Measurements from ENCODE around the gene DLGAP1.
"Not testable (repeated sequence)": the region's sequence is repeated elsewhere in the genome, so short reads cannot be mapped to it uniquely, and the experiment has no call there.

DLGAP1 gene

GRCh38 chr18:3603421-3604234, 851.5 kb downstream of the DLGAP1 start:
- H3K4me3 ChIP-seq (ENCODE audit: low read depth, low read length) = peak overlapping the region; percentile 46
- peak; percentile 95 for DNase-seq (ENCODE audit: low read depth)

GRCh38 chr18:3601106-3601755, 853.9 kb downstream of the DLGAP1 start:
- not testable (repeated sequence) for H3K4me3 ChIP-seq (ENCODE audit: low read depth, low read length); DNase-seq (ENCODE audit: low read depth)

- DNase-seq (ENCODE audit: low read depth) = no peak
- no peak overlapping the region for H3K4me3 ChIP-seq (ENCODE audit: low read depth, low read length)
Observed at GRCh38 chr18:3599861-3600260, 855.2 kb downstream of the DLGAP1 start.

GRCh38 chr18:3599195-3599594, 855.9 kb downstream of the DLGAP1 start:
- no peak for DNase-seq (ENCODE audit: low read depth)
- H3K4me3 ChIP-seq (ENCODE audit: low read depth, low read length) = no peak overlapping the region

- no peak for DNase-seq (ENCODE audit: low read depth)
- no peak overlapping the region for H3K4me3 ChIP-seq (ENCODE audit: low read depth, low read length)
Observed at GRCh38 chr18:3598581-3598980, 856.5 kb downstream of the DLGAP1 start.

- H3K4me3 ChIP-seq (ENCODE audit: low read depth, low read length) = no peak overlapping the region
- no peak for DNase-seq (ENCODE audit: low read depth)
Observed at GRCh38 chr18:3597409-3598357, 857.4 kb downstream of the DLGAP1 start.

GRCh38 chr18:3596637-3597384, 858.3 kb downstream of the DLGAP1 start:
- no peak overlapping the region for H3K4me3 ChIP-seq (ENCODE audit: low read depth, low read length)
- DNase-seq (ENCODE audit: low read depth) = no peak

GRCh38 chr18:3596324-3596636, 858.8 kb downstream of the DLGAP1 start:
- no peak for DNase-seq (ENCODE audit: low read depth)
- H3K4me3 ChIP-seq (ENCODE audit: low read depth, low read length) = no peak overlapping the region

GRCh38 chr18:3595369-3596273, 859.5 kb downstream of the DLGAP1 start:
- DNase-seq (ENCODE audit: low read depth) = peak; percentile 91
- H3K4me3 ChIP-seq (ENCODE audit: low read depth, low read length) = peak overlapping the region; percentile 57

GRCh38 chr18:3594760-3595368, 860.2 kb downstream of the DLGAP1 start:
- no peak for DNase-seq (ENCODE audit: low read depth)

GRCh38 chr18:3593904-3594759, 861.0 kb downstream of the DLGAP1 start:
- peak; percentile 94 for DNase-seq (ENCODE audit: low read depth)

More at GRCh38 chr18:3594760-3595368, 860.2 kb downstream of the DLGAP1 start:
- peak overlapping the region; percentile 57 for H3K4me3 ChIP-seq (ENCODE audit: low read depth, low read length)

GRCh38 chr18:3593381-3593903, 861.7 kb downstream of the DLGAP1 start:
- peak overlapping the region; percentile 57 for H3K4me3 ChIP-seq (ENCODE audit: low read depth, low read length)
- DNase-seq (ENCODE audit: low read depth) = peak; percentile 76

More at GRCh38 chr18:3593904-3594759, 861.0 kb downstream of the DLGAP1 start:
- peak overlapping the region; percentile 57 for H3K4me3 ChIP-seq (ENCODE audit: low read depth, low read length)

GRCh38 chr18:3592864-3593263, 862.2 kb downstream of the DLGAP1 start:
- no peak for DNase-seq (ENCODE audit: low read depth)
- peak overlapping the region; percentile 57 for H3K4me3 ChIP-seq (ENCODE audit: low read depth, low read length)

GRCh38 chr18:3590096-3590630, 864.9 kb downstream of the DLGAP1 start:
- DNase-seq (ENCODE audit: low read depth) = no peak
- no peak overlapping the region for H3K4me3 ChIP-seq (ENCODE audit: low read depth, low read length)

GRCh38 chr18:3585656-3586509, 869.2 kb downstream of the DLGAP1 start:
- H3K4me3 ChIP-seq (ENCODE audit: low read depth, low read length) = no peak overlapping the region
- no peak for DNase-seq (ENCODE audit: low read depth)
